Urinary bladder (tissue), 4 donors: ENCODE measurements around the gene FMNL2. TPM values are rescaled to one million over a fixed set of nuclear protein-coding genes. Genes with fewer than 3 reads are reported as not detected.

ENCODE experiments used
- DNase-seq: peaks from one replicate; pipeline ENCODE4 v3.0.0-alpha.2; 2015; ENCODE audit errors: extremely low spot score
- H3K27ac ChIP-seq: one replicate; pipeline ENCODE4 v1.5.1; 2013; ENCODE audit warnings: low read depth, mild to moderate bottlenecking, moderate library complexity
- H3K36me3 ChIP-seq: one replicate; pipeline ENCODE4 v1.6.1; 2013; ENCODE audit warnings: mild to moderate bottlenecking, moderate library complexity; ENCODE audit not compliant: insufficient read depth
- H3K4me1 ChIP-seq: one replicate; pipeline ENCODE4 v1.6.1; 2013; ENCODE audit warnings: mild to moderate bottlenecking, moderate library complexity; ENCODE audit not compliant: insufficient read depth
- H3K4me3 ChIP-seq: one replicate; pipeline ENCODE4 v1.5.1; 2013; ENCODE audit warnings: low read depth, low read length
- WGBS: extraction: QIAGEN DNeasy Blood & Tissue Kit; methylation state at CpG from one replicate; pipeline ENCODE4 v1.1.7; 2013; 5-methylcytosine and 5-hydroxymethylcytosine counted together
- polyA plus RNA-seq: library from polyadenylated mRNA; stranded (reverse); fragments of 200-250 nt; gene quantifications from one replicate; pipeline ENCODE4 v1.2.3, GENCODE V29; 2013
- total RNA-seq: library from RNA; depleted of rRNA; stranded (reverse); fragments of >200 nt; gene quantifications from one replicate; pipeline ENCODE4 v1.2.3, GENCODE V29; 2014
- donor health status: healthy with polysubstance abuse.
- donor health status: healthy.

Gene FMNL2
- total and polyA plus RNA-seq, 2 donors: 27.7 to 77.6 TPM

GRCh38 chr2:152391318-152391717 lies 56.3 kb downstream of the FMNL2 start:
- Histone ChIP-seq H3K4me3 (no peak overlapping the region), H3K36me3 (no peaks in the 10 kb centered on the region), H3K4me1 (no peaks in the 10 kb centered on the region), H3K27ac (no peak overlapping the region)
- WGBS: 99% methylated on average over 2 of the region's 2 CpGs
- no peak for DNase-seq

- Histone ChIP-seq H3K27ac (no peak overlapping the region), H3K4me1 (no peaks in the 10 kb centered on the region), H3K36me3 (no peaks in the 10 kb centered on the region), H3K4me3 (no peak overlapping the region)
- WGBS: 88% methylated on average over 1 of the region's 1 CpG
- no peak for DNase-seq
Observed at GRCh38 chr2:152393377-152393776, 58.4 kb downstream of the FMNL2 start.

DNA sequence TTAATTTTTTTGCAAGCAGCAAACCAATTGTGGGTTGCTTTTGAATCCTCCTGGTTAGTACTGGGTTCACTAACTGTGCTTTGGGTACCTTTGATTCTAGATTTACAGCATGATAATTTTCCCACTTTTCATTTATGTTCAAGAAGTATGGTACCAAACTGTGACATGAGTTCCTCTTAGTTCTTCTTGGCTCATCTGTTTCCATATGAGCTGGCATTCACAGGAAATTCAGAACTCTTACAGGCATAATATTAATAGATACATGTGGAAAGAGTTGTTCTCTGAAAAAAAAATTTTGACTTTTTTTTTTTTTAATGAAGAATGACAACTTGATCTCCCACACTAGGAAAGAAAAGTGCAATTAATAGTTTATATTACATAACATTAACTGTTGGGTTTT lies 59.4 kb downstream of the FMNL2 start:
- no peaks in the 10 kb centered on the region for H3K4me1 ChIP-seq
- no peak overlapping the region for H3K27ac ChIP-seq
- no peak for DNase-seq
- H3K36me3 ChIP-seq: no peaks in the 10 kb centered on the region
- H3K4me3 ChIP-seq: no peak overlapping the region

DNA sequence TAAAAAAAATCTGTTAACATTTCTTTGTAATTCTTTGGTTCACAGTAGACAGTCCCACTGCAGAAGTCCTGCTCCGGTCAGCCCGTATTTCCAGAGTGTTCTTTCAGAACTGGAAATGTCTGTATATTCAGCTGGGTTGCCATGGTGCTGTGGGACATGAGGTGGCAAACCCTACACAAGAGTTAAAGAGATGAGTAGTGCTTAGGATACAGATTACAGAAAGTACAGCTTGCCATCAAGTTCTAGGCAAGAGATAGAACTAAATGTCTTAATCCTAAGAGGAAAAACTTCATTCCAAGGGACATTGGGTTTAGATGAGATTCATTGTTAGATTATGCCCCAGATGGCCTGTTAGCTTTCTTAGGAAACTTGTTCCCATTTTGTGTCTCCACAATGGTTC lies 60.1 kb downstream of the FMNL2 start:
- Histone ChIP-seq H3K36me3 (no peaks in the 10 kb centered on the region), H3K27ac (no peak overlapping the region), H3K4me3 (no peak overlapping the region), H3K4me1 (no peaks in the 10 kb centered on the region)
- 50% methylated on average over 2 of the region's 2 CpGs for WGBS
- no peak for DNase-seq

DNA sequence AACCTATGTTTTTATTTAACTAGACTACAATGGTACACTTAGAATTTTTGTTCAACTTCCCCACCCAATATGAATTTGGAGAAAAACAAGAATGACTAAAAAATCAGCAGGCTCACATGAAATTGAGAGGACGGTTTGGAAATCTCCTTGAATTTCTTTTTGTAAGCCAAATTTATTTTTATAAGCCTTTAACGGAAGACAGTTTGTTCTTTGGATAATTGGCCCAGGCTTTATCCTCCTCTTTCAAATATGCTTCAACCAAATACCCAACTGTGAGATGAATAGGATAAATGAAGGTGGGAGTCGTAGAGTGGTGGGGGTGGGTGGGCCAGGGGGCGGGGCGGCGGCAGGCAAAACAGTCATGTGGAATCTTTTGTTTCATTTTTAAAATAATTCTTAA lies 60.6 kb downstream of the FMNL2 start:
- WGBS: 38% methylated on average over 6 of the region's 6 CpGs
- H3K4me1 ChIP-seq: no peaks in the 10 kb centered on the region
- H3K27ac ChIP-seq: no peak overlapping the region
- peak overlapping the region; percentile 11 for H3K4me3 ChIP-seq
- no peaks in the 10 kb centered on the region for H3K36me3 ChIP-seq
- DNase-seq: no peak

- Histone ChIP-seq H3K36me3 (no peaks in the 10 kb centered on the region), H3K4me3 (peak overlapping the region; percentile 11), H3K27ac (peak overlapping the region; percentile 2), H3K4me1 (no peaks in the 10 kb centered on the region)
- no peak for DNase-seq
- 33% methylated on average over 4 of the region's 4 CpGs for WGBS
Observed at GRCh38 chr2:152396051-152396511, 61.1 kb downstream of the FMNL2 start.

DNA sequence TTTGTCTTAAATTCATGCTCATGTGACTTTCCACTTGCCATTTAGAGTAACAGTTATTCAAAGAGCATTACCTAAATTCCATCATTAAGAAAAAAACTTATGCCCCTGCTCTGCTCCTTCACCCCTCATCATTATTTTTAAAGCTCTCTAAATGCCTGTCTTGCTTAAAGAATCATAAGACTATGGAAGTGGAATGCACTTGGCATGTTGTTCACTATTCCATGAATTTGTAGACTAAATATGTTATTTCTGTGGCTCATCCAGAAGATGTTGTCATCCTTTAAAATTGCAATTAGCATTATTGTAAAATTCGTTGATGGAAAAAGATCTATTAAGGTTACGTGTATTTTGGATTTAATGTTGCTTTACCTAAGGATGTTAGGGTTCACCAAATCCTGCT lies 61.8 kb downstream of the FMNL2 start:
- H3K27ac ChIP-seq: no peak overlapping the region
- no peak overlapping the region for H3K4me3 ChIP-seq
- WGBS: 38% methylated on average over 2 of the region's 2 CpGs
- no peaks in the 10 kb centered on the region for H3K36me3 ChIP-seq
- no peaks in the 10 kb centered on the region for H3K4me1 ChIP-seq
- no peak for DNase-seq

DNA sequence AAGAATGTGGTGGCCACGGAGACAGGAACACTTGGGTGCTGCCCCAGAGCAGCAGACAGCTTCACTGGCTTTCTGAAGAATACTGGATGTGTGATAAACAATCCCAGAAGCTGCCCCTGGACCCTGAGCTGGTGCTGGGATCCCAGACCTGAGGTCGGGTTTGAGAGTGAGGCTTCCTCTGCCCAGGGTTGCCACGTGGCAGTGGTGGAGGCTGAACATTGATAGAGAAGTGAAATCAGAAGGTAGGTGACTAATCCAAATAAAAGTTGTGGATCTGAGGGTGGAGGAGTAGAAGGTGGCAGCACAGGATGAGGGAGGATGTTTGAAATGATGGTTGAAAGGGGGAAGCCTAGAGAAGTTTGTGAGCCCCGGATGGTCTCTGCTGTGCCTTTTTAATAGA lies 64.0 kb downstream of the FMNL2 start:
- Histone ChIP-seq H3K36me3 (no peaks in the 10 kb centered on the region), H3K4me3 (no peak overlapping the region), H3K27ac (no peak overlapping the region), H3K4me1 (no peaks in the 10 kb centered on the region)
- no peak for DNase-seq
- WGBS: 85% methylated on average over 4 of the region's 4 CpGs

DNA sequence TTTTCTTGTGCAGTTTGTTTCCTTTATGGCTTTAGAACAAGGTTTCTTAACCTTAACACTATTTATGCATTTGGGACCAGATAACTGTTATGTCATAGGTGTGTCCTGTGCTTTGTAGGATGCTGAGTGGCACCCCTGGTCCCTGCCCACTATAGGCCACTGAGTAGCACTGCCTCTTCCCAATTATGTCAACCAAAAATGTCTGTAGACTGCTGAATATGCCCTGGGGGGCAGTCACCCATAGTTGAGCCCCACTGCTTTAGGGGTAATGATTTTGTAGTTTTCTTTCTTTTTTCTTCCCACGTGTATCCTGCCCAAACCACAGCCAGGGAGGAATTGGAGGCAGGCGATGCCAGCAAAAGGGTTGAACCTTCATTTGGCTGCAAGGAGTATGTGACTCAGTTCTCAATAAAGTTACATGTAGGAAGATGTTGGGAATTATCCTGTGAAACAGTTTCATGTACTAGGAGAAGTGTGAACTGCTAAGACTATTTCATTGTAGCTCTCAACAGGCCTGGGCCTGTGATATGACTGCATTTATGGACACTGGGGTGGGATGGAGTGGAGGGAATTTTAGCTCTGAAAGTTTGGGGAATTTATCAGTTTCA lies 65.7 kb downstream of the FMNL2 start:
- no peak overlapping the region for H3K27ac ChIP-seq
- H3K36me3 ChIP-seq: no peaks in the 10 kb centered on the region
- DNase-seq: no peak
- 75% methylated on average over 2 of the region's 2 CpGs for WGBS
- no peak overlapping the region for H3K4me3 ChIP-seq
- peaks cover 2% of the 10 kb centered on the region for H3K4me1 ChIP-seq

GRCh38 chr2:152402780-152403759 lies 68.1 kb downstream of the FMNL2 start:
- DNase-seq: no peak
- 69% methylated on average over 12 of the region's 12 CpGs for WGBS
- Histone ChIP-seq H3K4me3 (no peak overlapping the region), H3K27ac (no peak overlapping the region), H3K36me3 (no peaks in the 10 kb centered on the region), H3K4me1 (peaks cover 5% of the 10 kb centered on the region)

- peak overlapping the region; percentile 32 for H3K27ac ChIP-seq
- DNase-seq: no peak
- H3K36me3 ChIP-seq: no peaks in the 10 kb centered on the region
- peaks cover 7% of the 10 kb centered on the region for H3K4me1 ChIP-seq
- H3K4me3 ChIP-seq: no peak overlapping the region
- 90% methylated on average over 2 of the region's 2 CpGs for WGBS
Observed at GRCh38 chr2:152405206-152406118, 70.5 kb downstream of the FMNL2 start.

GRCh38 chr2:152406119-152406835 lies 71.3 kb downstream of the FMNL2 start:
- Histone ChIP-seq H3K27ac (no peak overlapping the region), H3K4me1 (peaks cover 7% of the 10 kb centered on the region), H3K4me3 (no peak overlapping the region), H3K36me3 (no peaks in the 10 kb centered on the region)
- WGBS: 58% methylated on average over 2 of the region's 2 CpGs
- no peak for DNase-seq

DNA sequence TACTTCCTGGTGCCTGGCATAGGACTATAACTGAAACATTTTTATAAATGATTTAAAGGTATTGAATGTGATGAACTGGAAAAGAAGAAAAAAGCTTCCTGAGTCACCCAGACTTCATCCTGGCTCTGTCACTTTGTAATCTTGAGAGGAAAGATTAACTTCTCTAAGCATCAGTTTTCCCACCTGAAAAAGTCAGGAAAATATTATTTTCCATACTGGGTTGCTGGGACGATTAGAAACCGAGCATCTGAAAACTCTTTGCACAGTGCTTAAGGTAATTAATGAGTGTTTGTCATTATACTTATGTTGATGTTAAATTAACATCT lies 71.8 kb downstream of the FMNL2 start:
- DNase-seq: no peak
- H3K4me3 ChIP-seq: no peak overlapping the region
- no peak overlapping the region for H3K27ac ChIP-seq
- H3K4me1 ChIP-seq: peaks cover 7% of the 10 kb centered on the region
- WGBS: 63% methylated on average over 2 of the region's 2 CpGs
- no peaks in the 10 kb centered on the region for H3K36me3 ChIP-seq
